Endothelial cell (in vitro differentiated cells): ENCODE measurements around the gene DCXR. TPM values are rescaled to one million over a fixed set of nuclear protein-coding genes. Genes with fewer than 3 reads are reported as not detected.

Experiments used
- DNase-seq: peaks from one replicate; pipeline ENCODE4 v3.0.0; 2021; ENCODE audit warnings: low spot score
- H3K27ac Mint-ChIP-seq: one replicate; pipeline ENCODE4 v1.8.0; 2021; ENCODE audit warnings: mixed read lengths, inconsistent platforms; ENCODE audit not compliant: unreplicated experiment
- H3K27me3 Mint-ChIP-seq: one replicate; pipeline ENCODE4 v1.8.0; 2021; ENCODE audit warnings: mild to moderate bottlenecking, moderate library complexity, mixed read lengths, inconsistent platforms; ENCODE audit not compliant: unreplicated experiment
- H3K36me3 Mint-ChIP-seq: one replicate; pipeline ENCODE4 v1.8.0; 2021; ENCODE audit warnings: mild to moderate bottlenecking, low read depth, mixed read lengths, inconsistent platforms; ENCODE audit not compliant: unreplicated experiment
- H3K4me1 Mint-ChIP-seq: one replicate; pipeline ENCODE4 v1.8.0; 2021; ENCODE audit warnings: mild to moderate bottlenecking, mixed read lengths, inconsistent platforms; ENCODE audit not compliant: unreplicated experiment
- H3K4me3 Mint-ChIP-seq: one replicate; pipeline ENCODE4 v1.8.0; 2021; ENCODE audit warnings: mild to moderate bottlenecking, mixed read lengths, inconsistent platforms; ENCODE audit not compliant: unreplicated experiment
- H3K9me3 Mint-ChIP-seq: one replicate; pipeline ENCODE4 v1.8.0; 2021; ENCODE audit warnings: mixed read lengths, inconsistent platforms; ENCODE audit not compliant: unreplicated experiment
- total RNA-seq: library from RNA; stranded (reverse); fragmentation: NEBNext Ultra II Directional; extraction: Animal tissue kit (Norgen Biotek cat#: 25700); gene quantifications from one replicate; pipeline ENCODE4 v1.2.1, GENCODE V29; 2021; ENCODE audit not compliant: unreplicated experiment
- TF ChIP-seq, protein P1 (sequence below): fragments of 200-600 bp; sonication (generic); IDR thresholded peaks from one replicate; pipeline ENCODE4 v1.5.0; 2021; ENCODE audit warnings: antibody characterized with exemption; ENCODE audit not compliant: unreplicated experiment

DCXR gene
- total RNA-seq, 1 donor from 2014 or later, result 30.8 TPM

DNA sequence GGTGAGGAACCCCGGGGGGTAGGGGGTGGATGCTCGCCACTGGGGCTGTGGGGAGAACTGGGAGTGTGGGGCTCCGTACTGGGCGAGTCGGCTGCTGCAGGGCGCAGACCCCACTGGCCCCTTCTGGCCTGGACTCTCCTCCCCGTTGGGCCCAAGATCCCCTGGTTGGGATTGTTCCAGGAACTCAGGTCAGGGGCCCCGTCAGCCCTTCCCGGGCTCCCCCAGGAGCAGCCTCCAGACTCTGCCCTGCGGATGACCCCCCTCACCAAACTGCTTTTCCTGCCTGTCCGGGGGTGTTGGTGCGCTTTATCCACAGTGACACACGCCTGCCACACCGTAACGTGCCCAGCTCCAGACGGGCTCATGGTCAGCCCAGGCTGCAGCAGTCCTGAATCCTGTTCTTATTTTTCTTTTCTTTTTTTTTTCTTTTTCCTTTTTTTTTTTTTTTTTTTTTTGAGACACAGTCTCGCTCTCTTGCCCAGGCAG is 35.9 kb downstream of the DCXR start:
- Mint-ChIP-seq H3K27me3 (peaks cover 4% of the 10 kb centered on the region), H3K27ac (no peak overlapping the region)

DNA sequence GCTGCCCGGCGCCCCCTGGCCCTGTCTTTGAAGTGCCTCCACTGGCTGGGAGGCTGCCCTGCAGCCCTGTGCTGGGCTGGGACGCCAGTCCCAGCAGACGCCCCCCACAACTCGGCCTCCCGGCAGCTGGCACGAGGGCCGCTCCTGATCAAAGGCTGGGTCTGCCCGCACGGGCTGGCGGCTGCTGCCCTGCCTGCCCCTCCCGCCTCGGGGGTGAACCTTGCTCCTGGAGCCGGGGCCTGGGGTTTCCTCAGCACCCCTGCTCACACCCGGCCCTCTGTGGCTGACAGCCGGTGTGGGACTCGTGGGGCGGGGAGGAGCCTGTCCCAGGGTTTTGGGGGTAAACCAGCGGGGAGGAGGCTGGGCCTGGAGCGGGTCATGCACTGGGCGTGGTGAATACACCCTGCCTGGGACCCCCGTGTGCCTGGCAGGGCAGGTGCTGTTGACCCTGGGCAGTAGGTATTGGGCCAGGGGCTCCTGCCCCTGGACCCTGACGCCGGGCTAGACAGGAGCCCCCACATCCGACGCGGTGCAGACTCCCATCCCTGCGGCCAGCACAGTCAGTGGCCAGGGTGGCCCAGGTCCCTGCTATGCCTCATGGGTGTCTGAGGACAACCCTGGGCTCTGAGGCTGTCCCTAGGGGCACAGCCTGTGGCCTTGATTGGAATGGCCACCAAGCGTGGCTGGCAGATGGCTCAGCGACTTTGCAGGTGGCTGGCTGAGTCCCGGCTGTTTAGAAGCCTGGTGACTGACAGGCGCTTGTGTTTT is 36.5 kb downstream of the DCXR start:
- DNase-seq, result no peak
- H3K4me1 Mint-ChIP-seq, result peaks cover 8% of the 10 kb centered on the region
- TF ChIP-seq, protein P1, sequence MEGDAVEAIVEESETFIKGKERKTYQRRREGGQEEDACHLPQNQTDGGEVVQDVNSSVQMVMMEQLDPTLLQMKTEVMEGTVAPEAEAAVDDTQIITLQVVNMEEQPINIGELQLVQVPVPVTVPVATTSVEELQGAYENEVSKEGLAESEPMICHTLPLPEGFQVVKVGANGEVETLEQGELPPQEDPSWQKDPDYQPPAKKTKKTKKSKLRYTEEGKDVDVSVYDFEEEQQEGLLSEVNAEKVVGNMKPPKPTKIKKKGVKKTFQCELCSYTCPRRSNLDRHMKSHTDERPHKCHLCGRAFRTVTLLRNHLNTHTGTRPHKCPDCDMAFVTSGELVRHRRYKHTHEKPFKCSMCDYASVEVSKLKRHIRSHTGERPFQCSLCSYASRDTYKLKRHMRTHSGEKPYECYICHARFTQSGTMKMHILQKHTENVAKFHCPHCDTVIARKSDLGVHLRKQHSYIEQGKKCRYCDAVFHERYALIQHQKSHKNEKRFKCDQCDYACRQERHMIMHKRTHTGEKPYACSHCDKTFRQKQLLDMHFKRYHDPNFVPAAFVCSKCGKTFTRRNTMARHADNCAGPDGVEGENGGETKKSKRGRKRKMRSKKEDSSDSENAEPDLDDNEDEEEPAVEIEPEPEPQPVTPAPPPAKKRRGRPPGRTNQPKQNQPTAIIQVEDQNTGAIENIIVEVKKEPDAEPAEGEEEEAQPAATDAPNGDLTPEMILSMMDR, result no peak
- H3K36me3 Mint-ChIP-seq, result no peaks in the 10 kb centered on the region
- peaks cover 1% of the 10 kb centered on the region for H3K27me3 Mint-ChIP-seq
- H3K27ac Mint-ChIP-seq, result no peak overlapping the region
- no peaks in the 10 kb centered on the region for H3K9me3 Mint-ChIP-seq
- no peak overlapping the region for H3K4me3 Mint-ChIP-seq

More for the DNA sequence above, 35.9 kb downstream of the DCXR start:
- H3K36me3 Mint-ChIP-seq, result no peaks in the 10 kb centered on the region
- H3K4me3 Mint-ChIP-seq, result no peak overlapping the region
- no peaks in the 10 kb centered on the region for H3K9me3 Mint-ChIP-seq
- TF ChIP-seq, protein P1, result no peak
- H3K4me1 Mint-ChIP-seq, result peaks cover 10% of the 10 kb centered on the region
- no peak for DNase-seq

DNA sequence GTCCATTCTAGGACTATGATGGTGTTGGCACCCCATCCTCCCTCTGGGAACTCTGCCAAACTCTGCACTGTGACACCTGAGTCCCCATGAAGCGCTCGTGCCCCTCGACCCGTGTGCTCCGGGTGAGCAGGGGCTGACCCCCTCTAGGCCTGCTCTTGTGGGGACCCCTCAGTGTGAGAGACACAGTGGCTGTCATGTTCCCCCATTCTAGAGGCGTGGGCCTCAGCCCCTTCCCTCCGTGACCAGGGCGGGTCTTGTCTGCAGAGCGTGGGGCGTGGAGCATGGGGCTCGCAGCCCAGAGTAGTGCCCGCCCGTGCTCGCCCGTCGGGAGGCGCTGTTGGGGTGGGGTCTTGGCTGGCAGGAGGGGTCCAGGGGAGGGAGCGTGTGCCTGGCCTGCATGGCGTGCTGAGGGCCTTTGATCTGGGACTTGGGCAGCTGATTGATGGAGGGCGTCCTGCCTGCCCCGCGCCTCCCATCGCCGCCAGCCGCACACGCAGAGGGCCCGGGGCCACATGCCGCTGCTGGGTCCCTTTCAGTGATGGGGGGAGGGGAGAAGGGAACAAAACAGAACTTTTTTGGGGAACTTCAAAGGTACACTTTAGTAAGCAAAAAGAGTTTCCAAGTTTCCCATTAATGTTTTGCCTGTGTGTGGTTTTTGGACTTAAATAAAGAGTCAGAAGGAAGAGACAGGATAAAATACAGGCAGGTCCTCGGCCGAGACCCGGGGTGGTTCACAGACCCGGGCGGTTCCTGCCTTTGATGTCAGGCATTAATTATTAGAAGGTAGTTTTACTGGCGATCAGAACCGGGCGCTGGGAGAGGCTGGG is 37.3 kb downstream of the DCXR start:
- Mint-ChIP-seq H3K27ac (no peak overlapping the region), H3K4me3 (no peak overlapping the region), H3K4me1 (peaks cover 6% of the 10 kb centered on the region), H3K27me3 (no peaks in the 10 kb centered on the region), H3K9me3 (no peaks in the 10 kb centered on the region), H3K36me3 (no peaks in the 10 kb centered on the region)
- TF ChIP-seq, protein P1, result no peak
- no peak for DNase-seq

DNA sequence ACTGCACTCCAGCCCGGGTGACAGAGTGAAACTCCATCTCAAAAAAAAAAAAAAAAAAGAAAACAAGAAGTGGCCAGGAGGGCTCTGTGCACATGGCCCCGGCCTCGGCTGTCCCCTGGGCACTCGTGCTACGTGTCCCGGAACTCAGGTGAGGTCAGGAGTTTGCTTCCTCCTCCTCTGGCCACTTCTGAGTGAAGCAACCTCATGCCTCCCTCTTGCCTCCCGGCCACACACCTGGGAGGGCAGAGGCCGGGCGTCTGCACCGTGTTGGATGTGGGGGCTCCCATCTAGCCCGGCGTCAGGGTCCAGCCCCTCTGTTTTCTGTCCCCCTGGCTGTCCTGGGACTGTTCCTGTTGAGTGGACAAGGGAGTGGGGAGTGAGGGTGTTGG is 37.9 kb downstream of the DCXR start:
- no peak overlapping the region for H3K4me3 Mint-ChIP-seq
- H3K9me3 Mint-ChIP-seq, result no peaks in the 10 kb centered on the region
- H3K27me3 Mint-ChIP-seq, result no peaks in the 10 kb centered on the region
- H3K36me3 Mint-ChIP-seq, result no peaks in the 10 kb centered on the region
- TF ChIP-seq, protein P1, result no peak
- peaks cover 6% of the 10 kb centered on the region for H3K4me1 Mint-ChIP-seq
- no peak overlapping the region for H3K27ac Mint-ChIP-seq
- DNase-seq, result no peak
